Stimulated activated CD8-positive, alpha-beta memory T cell treated with anti-CD3 and anti-CD28 coated beads, Interleukin-15, amount 100 ng/mL, for 1 hour (primary cell): ENCODE measurements around the gene MEI1.

Experiments used
- DNase-seq: peaks from one replicate; pipeline ENCODE4 v3.0.0-alpha.2; 2020; ENCODE audit warnings: low read depth

The MEI1 gene

DNA sequence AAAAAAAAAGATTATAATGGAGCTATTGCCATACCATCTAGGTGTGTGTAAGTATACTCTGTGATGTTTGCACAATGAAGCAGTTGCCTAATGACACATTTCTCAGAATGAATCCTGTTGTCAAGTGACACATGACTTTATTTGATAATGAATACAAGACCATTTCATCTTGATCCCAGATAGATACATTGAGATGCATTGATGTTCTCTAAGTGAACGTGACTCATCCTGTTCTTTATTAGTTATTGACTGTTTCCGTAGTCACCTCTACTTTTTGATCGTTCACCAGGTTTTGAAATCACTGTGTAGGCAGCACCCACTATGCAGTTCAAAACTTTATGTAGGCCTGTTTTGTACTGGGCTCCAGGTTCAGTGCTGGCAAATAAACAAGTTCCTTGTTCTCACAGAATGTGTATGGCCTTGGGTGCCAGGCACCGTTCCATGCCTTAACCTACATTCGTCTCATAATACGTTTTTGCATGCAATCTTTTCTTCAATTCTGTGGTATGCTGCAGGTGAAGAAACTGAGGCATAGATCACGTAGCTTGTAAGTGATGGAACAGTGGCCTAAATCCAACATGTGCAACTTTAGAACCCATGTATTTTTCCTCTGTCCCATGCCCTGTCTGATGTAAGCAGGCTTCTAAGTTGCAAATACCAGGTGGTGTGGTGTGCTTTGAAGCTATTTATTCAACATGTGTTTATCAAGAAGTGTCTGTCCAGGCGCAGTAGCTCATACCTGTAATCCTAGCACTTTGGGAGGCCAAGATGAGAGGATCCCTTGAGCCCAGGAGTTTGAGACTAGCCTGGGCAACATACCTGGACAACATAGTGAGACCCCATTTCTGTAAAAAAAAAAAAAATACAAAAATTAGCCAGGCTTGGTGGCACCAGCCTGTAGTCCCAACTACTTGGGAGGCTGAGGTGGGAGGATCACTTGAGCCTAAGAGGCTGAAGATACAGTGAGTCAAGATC, 144.0 kb downstream of the MEI1 start:
- DNase-seq, result no peak

DNA sequence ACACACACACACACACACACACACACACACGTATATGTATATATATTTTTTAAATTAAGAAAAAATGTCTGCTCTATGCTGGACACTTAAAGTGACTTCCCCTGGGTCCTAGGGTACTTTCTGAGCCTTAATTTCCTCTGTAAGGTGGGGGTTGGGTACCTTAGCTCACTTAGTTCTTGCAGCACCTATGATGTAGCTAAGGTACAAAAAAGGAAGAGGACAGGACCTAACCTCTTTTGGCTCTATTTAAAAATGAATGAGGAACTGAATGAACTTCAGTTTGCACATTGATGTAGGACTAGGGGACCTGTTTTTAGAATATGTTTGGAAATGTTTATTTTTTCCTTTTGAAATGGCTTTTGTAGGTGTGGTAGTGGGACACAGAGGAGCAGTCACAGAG, 144.7 kb downstream of the MEI1 start:
- no peak for DNase-seq

DNA sequence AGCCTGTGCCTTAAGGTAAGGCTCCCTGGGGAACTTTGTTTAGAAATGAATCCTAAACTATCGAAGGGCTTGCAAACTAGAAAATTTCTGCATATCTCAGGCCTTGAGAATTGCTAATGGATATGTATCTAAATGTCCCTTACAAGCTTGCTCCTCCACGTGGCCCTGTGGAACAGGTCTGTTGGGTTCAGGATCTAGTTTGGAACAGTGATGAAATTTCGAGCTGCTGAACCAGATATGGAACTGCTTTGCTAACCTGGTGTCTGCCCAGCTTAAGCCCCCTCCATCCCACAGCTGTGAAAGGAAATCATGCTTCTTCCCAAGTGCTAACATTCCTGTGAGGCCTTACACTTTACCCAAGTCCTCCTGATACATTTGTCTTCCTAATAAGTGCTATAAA, 145.2 kb downstream of the MEI1 start:
- no peak for DNase-seq

DNA sequence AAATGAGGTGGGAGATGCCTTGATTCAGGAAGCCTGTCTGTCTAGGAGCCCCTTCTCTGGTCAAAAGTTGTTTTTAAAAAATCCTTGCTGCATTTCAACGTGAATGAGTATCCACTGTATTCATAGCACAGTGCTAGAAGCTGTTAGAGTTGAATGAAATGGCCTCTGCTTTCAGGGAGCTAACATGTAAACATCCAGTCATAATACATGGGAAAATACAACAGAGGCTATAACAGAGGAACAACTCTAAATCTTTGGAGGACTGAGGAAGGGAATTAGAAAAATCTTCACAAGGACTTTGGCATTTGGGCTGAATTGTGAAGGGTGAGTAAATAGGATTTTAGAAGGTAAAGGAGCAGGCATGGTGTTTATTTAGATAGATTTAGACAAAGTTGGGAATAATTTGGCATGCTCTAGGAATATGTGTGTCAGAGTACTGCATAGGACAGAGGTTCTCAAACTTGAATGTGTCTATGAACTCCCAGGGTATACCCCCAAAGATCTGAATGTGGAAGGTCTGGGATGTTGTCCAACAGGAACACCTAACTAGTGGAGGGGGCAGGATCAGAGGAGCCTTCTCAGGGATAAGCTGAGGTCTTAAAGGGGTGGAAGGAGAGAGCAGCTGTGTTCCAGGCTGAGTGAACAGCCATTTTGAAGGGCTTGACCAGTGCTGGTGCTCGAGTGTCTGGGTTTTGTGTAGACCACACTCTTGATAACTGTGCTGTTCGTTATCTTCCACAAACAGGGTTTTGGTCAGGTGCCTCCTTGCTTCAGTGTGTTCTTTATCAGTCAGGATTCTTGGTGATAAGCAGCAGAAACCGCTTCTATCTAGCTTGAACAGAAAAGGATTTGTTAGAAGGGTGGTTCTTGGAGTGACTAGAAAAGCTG, 146.3 kb downstream of the MEI1 start:
- DNase-seq, result no peak

DNA sequence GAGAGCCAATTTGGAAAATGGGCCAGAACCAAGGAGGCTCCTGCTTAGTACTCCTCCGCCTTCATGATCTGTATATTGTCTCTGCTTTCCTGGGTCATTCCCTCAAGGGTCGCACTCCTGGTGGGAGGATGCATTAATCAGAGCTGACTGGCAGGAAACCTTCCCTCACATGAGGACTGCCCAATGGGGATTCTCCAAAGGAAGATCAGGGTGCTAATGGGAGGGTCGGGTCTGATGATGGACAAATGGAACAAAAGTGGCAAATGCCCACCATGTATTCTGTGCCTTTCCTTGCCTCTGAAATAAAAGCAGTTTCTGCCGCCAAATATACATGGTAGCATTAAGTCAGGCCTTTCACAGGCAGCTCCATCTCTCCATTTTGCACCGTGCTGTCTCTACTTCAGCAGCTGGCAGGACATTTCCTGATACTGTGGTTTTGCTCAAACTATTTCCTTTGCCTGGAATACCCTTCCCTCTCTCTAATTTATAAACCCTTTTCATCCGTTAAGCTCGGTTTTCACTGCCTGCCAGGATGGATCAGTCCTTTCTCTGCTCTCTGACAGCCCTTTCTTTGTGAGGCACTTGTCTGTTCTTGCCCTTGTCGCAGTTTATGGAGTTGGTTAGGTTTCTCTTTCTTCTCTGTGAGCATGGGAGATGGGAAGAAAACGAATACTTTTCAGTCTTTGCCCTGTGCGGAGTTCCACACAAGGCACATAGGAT, 147.1 kb downstream of the MEI1 start:
- DNase-seq, result no peak

DNA sequence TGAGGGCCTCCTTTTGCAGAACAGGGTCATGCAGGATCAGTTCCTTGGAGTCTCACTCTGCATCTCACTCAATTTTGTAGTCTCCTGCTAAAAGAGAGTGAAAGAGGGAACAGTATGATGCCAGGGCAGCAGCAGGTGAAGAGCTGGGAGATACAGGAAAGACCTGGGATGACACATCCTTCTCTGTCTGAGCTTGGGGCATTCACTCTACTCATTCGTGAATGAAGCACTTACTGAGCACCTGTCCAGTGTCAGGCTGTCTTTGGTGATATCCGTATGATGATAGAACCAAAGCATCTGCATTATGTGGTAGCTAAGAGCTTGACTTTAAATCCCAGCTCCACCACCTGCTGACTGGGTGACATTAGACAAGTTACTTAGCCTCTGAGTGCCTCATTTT, 148.0 kb downstream of the MEI1 start:
- DNase-seq, result no peak

DNA sequence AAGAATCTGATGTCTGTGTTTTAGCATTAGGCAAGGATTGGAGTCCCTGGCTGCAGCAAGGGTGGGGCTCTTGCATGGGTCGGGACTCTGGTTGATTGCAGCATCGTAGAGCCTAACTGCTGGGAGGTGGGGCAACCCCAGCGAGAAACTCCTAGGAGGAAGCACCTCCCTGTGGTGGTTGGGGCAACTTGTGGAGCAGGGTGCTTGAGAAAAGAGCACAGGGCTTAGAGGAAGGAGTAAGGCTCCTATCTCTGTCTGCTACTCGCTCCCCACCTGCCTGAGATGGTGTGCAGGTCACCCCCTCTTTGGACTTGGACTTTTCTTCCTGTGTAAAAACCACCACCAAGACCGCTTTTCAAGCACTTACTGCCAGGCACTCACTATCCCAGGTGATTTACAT, 149.2 kb downstream of the MEI1 start:
- DNase-seq, result no peak
